Jurkat, Clone E6-1 (cell line): ENCODE data around the gene SMIM24.
"Not testable (repeated sequence)": the region's sequence is repeated elsewhere in the genome, so short reads cannot be mapped to it uniquely, and the experiment has no call there.

Experiments
- DNase-seq: peaks from one replicate; pipeline ENCODE4 v3.0.0-alpha.2; 2011; ENCODE audit warnings: low read depth, low spot score
- H3K4me3 ChIP-seq: 2 replicates; pipeline ENCODE4 v1.5.1; 2011; ENCODE audit warnings: mild to moderate bottlenecking, low read length, control low read depth, moderate library complexity

The SMIM24 gene

GRCh38 chr19:3516675-3517207 is 36.4 kb upstream of the SMIM24 start:
- no peak overlapping the region for H3K4me3 ChIP-seq
- peak; percentile 61 for DNase-seq

- no peak for DNase-seq
- no peak overlapping the region for H3K4me3 ChIP-seq
Measured at GRCh38 chr19:3515891-3516422, 35.6 kb upstream of the SMIM24 start.

- no peak for DNase-seq
- no peak overlapping the region for H3K4me3 ChIP-seq
Measured at GRCh38 chr19:3514930-3515329, 34.6 kb upstream of the SMIM24 start.

- no peak for DNase-seq
Measured at GRCh38 chr19:3513229-3514140, 33.2 kb upstream of the SMIM24 start.

GRCh38 chr19:3512562-3513228 is 32.4 kb upstream of the SMIM24 start:
- no peak for DNase-seq
- no peak overlapping the region for H3K4me3 ChIP-seq

More at GRCh38 chr19:3513229-3514140, 33.2 kb upstream of the SMIM24 start:
- no peak overlapping the region for H3K4me3 ChIP-seq

GRCh38 chr19:3511506-3512251 is 31.4 kb upstream of the SMIM24 start:
- no peak for DNase-seq
- no peak overlapping the region for H3K4me3 ChIP-seq

- H3K4me3 ChIP-seq = no peak overlapping the region
- no peak for DNase-seq
Measured at GRCh38 chr19:3510727-3511126, 30.4 kb upstream of the SMIM24 start.

- H3K4me3 ChIP-seq = no peak overlapping the region
- DNase-seq = no peak
Measured at GRCh38 chr19:3509566-3509989, 29.3 kb upstream of the SMIM24 start.

- no peak for DNase-seq
- H3K4me3 ChIP-seq = no peak overlapping the region
Measured at GRCh38 chr19:3508771-3509535, 28.6 kb upstream of the SMIM24 start.

GRCh38 chr19:3508121-3508661 is 27.9 kb upstream of the SMIM24 start:
- not testable (repeated sequence) for H3K4me3 ChIP-seq, DNase-seq

GRCh38 chr19:3507371-3508120 is 27.2 kb upstream of the SMIM24 start:
- peak overlapping the region; percentile 84 for H3K4me3 ChIP-seq
- no peak for DNase-seq

GRCh38 chr19:3506384-3507340 is 26.3 kb upstream of the SMIM24 start:
- peak overlapping the region; percentile 84 for H3K4me3 ChIP-seq
- no peak for DNase-seq

- peak within 1 kb of the TSS; percentile 84 for H3K4me3 ChIP-seq
- DNase-seq = peak; percentile 97
Measured at GRCh38 chr19:3505598-3506383, 25.5 kb upstream of the SMIM24 start, which contains the start of gene FZR1. Gene FZR1, plus strand, starts transcription at chr19:3506311. Its CDS starts 16,679 bp downstream, at chr19:3522990.

- DNase-seq = no peak
- peak overlapping the region; percentile 83; the same call in 1 of the 2 replicates for H3K4me3 ChIP-seq
Measured at GRCh38 chr19:3504735-3505134, 24.4 kb upstream of the SMIM24 start.

GRCh38 chr19:3503036-3503572 is 22.8 kb upstream of the SMIM24 start:
- DNase-seq = no peak
- H3K4me3 ChIP-seq = no peak overlapping the region
